H9 (cell line): ENCODE results near the gene SQOR. TPM values are rescaled to one million over a fixed set of nuclear protein-coding genes. Genes with fewer than 3 reads are reported as not detected.

ENCODE experiments used
- DNase-seq: peaks from one replicate; pipeline ENCODE4 v3.0.0-alpha.2; 2017
- H2AFZ ChIP-seq: one replicate; pipeline ENCODE4 v1.6.1; 2013; ENCODE audit warnings: mild to moderate bottlenecking, low read length, control low read depth, moderate library complexity
- H2AK5ac ChIP-seq: 2 replicates; pipeline ENCODE4 v1.6.1; 2013; ENCODE audit warnings: low read length, control low read depth, mixed read lengths; ENCODE audit not compliant: insufficient read length
- H2BK120ac ChIP-seq: one replicate; pipeline ENCODE4 v1.6.1; 2013; ENCODE audit warnings: low read depth, mild to moderate bottlenecking, low read length, control low read depth, inconsistent platforms; ENCODE audit not compliant: poor library complexity, severe bottlenecking
- H2BK12ac ChIP-seq: 2 replicates; pipeline ENCODE4 v1.6.1; 2013; ENCODE audit warnings: low read length, control low read depth, mixed read lengths, low read depth; ENCODE audit not compliant: insufficient read length
- H2BK15ac ChIP-seq: 2 replicates; pipeline ENCODE4 v1.6.1; 2013; ENCODE audit warnings: low read depth, low read length, control low read depth
- H2BK20ac ChIP-seq: one replicate; pipeline ENCODE4 v1.6.1; 2013; ENCODE audit warnings: low read depth, mild to moderate bottlenecking, low read length, control low read depth, inconsistent platforms; ENCODE audit not compliant: poor library complexity, severe bottlenecking
- H2BK5ac ChIP-seq: 2 replicates; pipeline ENCODE4 v1.6.1; 2013; ENCODE audit warnings: low read length, control low read depth, mixed read lengths; ENCODE audit not compliant: insufficient read length
- H3K14ac ChIP-seq: 2 replicates; pipeline ENCODE4 v1.6.1; 2013; ENCODE audit warnings: low read length, control low read depth; ENCODE audit not compliant: insufficient read depth
- H3K18ac ChIP-seq: 2 replicates; pipeline ENCODE4 v1.6.1; 2013; ENCODE audit warnings: low read depth, mild to moderate bottlenecking, mixed read lengths, low read length, control low read depth; ENCODE audit not compliant: insufficient read length
- H3K23ac ChIP-seq: 2 replicates; pipeline ENCODE4 v1.6.1; 2013; ENCODE audit warnings: low read length, control low read depth, mixed read lengths, low read depth; ENCODE audit not compliant: insufficient read length
- H3K23me2 ChIP-seq: 2 replicates; pipeline ENCODE4 v1.6.1; 2013; ENCODE audit warnings: low read depth, mild to moderate bottlenecking, mixed read lengths, low read length, control low read depth; ENCODE audit not compliant: insufficient read length, poor library complexity, severe bottlenecking
- H3K27ac ChIP-seq: 2 replicates; pipeline ENCODE4 v1.5.1; 2013; ENCODE audit warnings: low read length, control low read depth, mixed read lengths, low read depth; ENCODE audit not compliant: insufficient read length
- H3K27me3 ChIP-seq: 2 replicates; pipeline ENCODE4 v1.6.1; 2013; ENCODE audit warnings: low read length, control low read depth, inconsistent platforms; ENCODE audit not compliant: insufficient read depth
- H3K4ac ChIP-seq: 2 replicates; pipeline ENCODE4 v1.6.1; 2013; ENCODE audit warnings: low read depth, mild to moderate bottlenecking, control low read depth, inconsistent platforms, low read length, moderate library complexity
- H3K4me1 ChIP-seq: 2 replicates; pipeline ENCODE4 v1.6.1; 2013; ENCODE audit warnings: low read length, control low read depth, inconsistent platforms; ENCODE audit not compliant: insufficient read depth
- H3K4me2 ChIP-seq: 2 replicates; pipeline ENCODE4 v1.6.1; 2013; ENCODE audit warnings: low read length, control low read depth, mixed read lengths; ENCODE audit not compliant: insufficient read length, insufficient read depth
- H3K56ac ChIP-seq: 2 replicates; pipeline ENCODE4 v1.6.1; 2013; ENCODE audit warnings: low read depth, mild to moderate bottlenecking, mixed read lengths, low read length, control low read depth; ENCODE audit not compliant: insufficient read length
- H3K79me1 ChIP-seq: 2 replicates; pipeline ENCODE4 v1.6.1; 2013; ENCODE audit warnings: low read depth, mild to moderate bottlenecking, moderate library complexity, low read length, control low read depth, inconsistent platforms; ENCODE audit not compliant: insufficient read depth, poor library complexity, severe bottlenecking
- H3K79me2 ChIP-seq: 2 replicates; pipeline ENCODE4 v1.6.1; 2013; ENCODE audit warnings: low read length, control low read depth, inconsistent platforms; ENCODE audit not compliant: insufficient read depth
- H3K9ac ChIP-seq: 2 replicates; pipeline ENCODE4 v1.6.1; 2013; ENCODE audit warnings: low read length, control low read depth, mixed read lengths; ENCODE audit not compliant: insufficient read length; ENCODE audit errors: extremely low read depth
- H3K9me3 ChIP-seq: one replicate; pipeline ENCODE4 v1.6.1; 2013; ENCODE audit warnings: low read depth, low read length, inconsistent platforms; ENCODE audit not compliant: control insufficient read depth
- H3T11ph ChIP-seq: one replicate; pipeline ENCODE4 v1.6.1; 2013; ENCODE audit warnings: mild to moderate bottlenecking, low read length, control low read depth, inconsistent platforms
- H4K20me1 ChIP-seq: one replicate; pipeline ENCODE4 v1.6.1; 2013; ENCODE audit not compliant: control insufficient read depth, insufficient read length, insufficient read depth
- H4K5ac ChIP-seq: 2 replicates; pipeline ENCODE4 v1.6.1; 2013; ENCODE audit warnings: low read depth, mild to moderate bottlenecking, mixed read lengths, low read length, control low read depth; ENCODE audit not compliant: insufficient read length
- H4K8ac ChIP-seq: replicated peaks from 2 replicates; pipeline ENCODE4 v1.6.1; 2013; ENCODE audit warnings: low read length, control low read depth, mixed read lengths, low read depth; ENCODE audit not compliant: insufficient read length
- H4K91ac ChIP-seq: 2 replicates; pipeline ENCODE4 v1.6.1; 2013; ENCODE audit warnings: low read depth, mild to moderate bottlenecking, moderate library complexity, mixed read lengths, low read length, control low read depth; ENCODE audit not compliant: insufficient read length
- H3K27ac Mint-ChIP-seq, 3 experiments: 2 replicates in 2 of 3; 3 replicates in 1 of 3; pipeline ENCODE4 v1.8.0; 2020 to 2021; ENCODE audit warnings: mixed read lengths in 3 of 3, mild to moderate bottlenecking in 1 of 3, moderate library complexity in 1 of 3
- H3K27me3 Mint-ChIP-seq: 2 replicates; pipeline ENCODE4 v1.8.0; 2021; ENCODE audit warnings: low read depth, mild to moderate bottlenecking, moderate library complexity, mixed read lengths
- H3K36me3 Mint-ChIP-seq, 3 experiments: 2 replicates in 2 of 3; 3 replicates in 1 of 3; pipeline ENCODE4 v1.8.0; 2020 to 2021; ENCODE audit warnings: low read depth in 3 of 3, mixed read lengths in 3 of 3; ENCODE audit not compliant: insufficient read depth in 1 of 3
- H3K4me1 Mint-ChIP-seq, 2 experiments: 2 replicates each; pipeline ENCODE4 v1.8.0; 2020; ENCODE audit warnings: mixed read lengths in 2 of 2
- H3K4me3 Mint-ChIP-seq, 2 experiments: 2 replicates in 1 of 2; 3 replicates in 1 of 2; pipeline ENCODE4 v1.8.0; 2020 to 2021; ENCODE audit warnings: mild to moderate bottlenecking in 2 of 2, mixed read lengths in 2 of 2, moderate library complexity in 1 of 2
- H3K9me3 Mint-ChIP-seq, 2 experiments: 2 replicates in 1 of 2; 3 replicates in 1 of 2; pipeline ENCODE4 v1.8.0; 2020; ENCODE audit warnings: mild to moderate bottlenecking in 2 of 2, mixed read lengths in 2 of 2, moderate library complexity in 1 of 2
- CTCF ChIP-seq: fragments of 200-600 bp; sonication (generic); conservative IDR thresholded peaks from 3 replicates; pipeline ENCODE4 v1.8.0; 2021; ENCODE audit warnings: antibody characterized with exemption, mild to moderate bottlenecking
- WGBS: extraction: QIAGEN DNeasy Blood & Tissue Kit; methylation state at CpG from one replicate; pipeline ENCODE4 v1.1.7; 2013; ENCODE audit warnings: missing lambda C conversion rate, low lambda C conversion rate, mixed read lengths; ENCODE audit not compliant: insufficient read length; ENCODE audit errors: extremely low coverage; 5-methylcytosine and 5-hydroxymethylcytosine counted together
- total RNA-seq: library from RNA; stranded (reverse); gene quantifications from 2 replicates; pipeline ENCODE4 v1.2.1, GENCODE V29; 2021

Gene SQOR
- total RNA-seq, 1 experiment from 2014 or later: 0.17 TPM

- Mint-ChIP-seq H3K9me3 (peaks cover 7 to 8% of the 10 kb centered on the region in 2 experiments), H3K36me3 (peaks cover 19 to 43% (median 31%) of the 10 kb centered on the region in 3 experiments), H3K27ac (no peak overlapping the region), H3K27me3 (no peaks in the 10 kb centered on the region), H3K4me3 (no peak overlapping the region), H3K4me1 (no peaks in the 10 kb centered on the region)
- H2BK15ac ChIP-seq: no peak overlapping the region
- peaks cover 6% of the 10 kb centered on the region for H3K79me1 ChIP-seq
- no peak overlapping the region for H3K56ac ChIP-seq
- no peak overlapping the region for H3K27ac ChIP-seq
- no peaks in the 10 kb centered on the region; the same call in 1 of the 2 replicates for H3K79me2 ChIP-seq
- H3K14ac ChIP-seq: no peak overlapping the region
- H2BK120ac ChIP-seq: no peak overlapping the region
- WGBS: no CpG with 5 or more reads among the region's 2 CpGs
- H3K27me3 ChIP-seq: no peaks in the 10 kb centered on the region
- no peak overlapping the region for H4K5ac ChIP-seq
- no peak overlapping the region for H2BK20ac ChIP-seq
- no peak overlapping the region for H2AK5ac ChIP-seq
- no peak overlapping the region for H2AFZ ChIP-seq
- H3K4me1 ChIP-seq: no peaks in the 10 kb centered on the region
- no peak overlapping the region for H4K8ac ChIP-seq
- H2BK5ac ChIP-seq: no peak overlapping the region
- no peak overlapping the region for H3K9ac ChIP-seq
- no peak overlapping the region for H4K91ac ChIP-seq
- DNase-seq: no peak
- no peak overlapping the region for H3K4me2 ChIP-seq
- no peaks in the 10 kb centered on the region for H3K23me2 ChIP-seq
- H3K4ac ChIP-seq: no peak overlapping the region
- no peaks in the 10 kb centered on the region for H3K9me3 ChIP-seq
- TF ChIP-seq CTCF: no peak
- no peak overlapping the region for H2BK12ac ChIP-seq
- H3T11ph ChIP-seq: no peak overlapping the region
- no peaks in the 10 kb centered on the region for H4K20me1 ChIP-seq
- no peak overlapping the region for H3K18ac ChIP-seq
- H3K23ac ChIP-seq: no peak overlapping the region
Measured at GRCh38 chr15:45594319-45594718, 40.5 kb upstream of the SQOR start.
